K562 (cell line): ENCODE data around the gene NAA50.

Experiments used
- EGR1 ChIP-seq: fragments of 450-650 bp; conservative IDR thresholded peaks from 2 replicates; pipeline ENCODE4 v1.6.1; 2017; ENCODE audit warnings: mild to moderate bottlenecking
- TAF1 ChIP-seq: IDR thresholded peaks from 2 replicates; pipeline ENCODE4 v1.6.1; 2011; ENCODE audit warnings: mild to moderate bottlenecking, low read length, moderate library complexity; ENCODE audit not compliant: insufficient read depth, control insufficient read depth, severe bottlenecking; ENCODE audit errors: extremely low read depth

- TF ChIP-seq TAF1 (no peak), EGR1 (no peak)
Measured at GRCh38 chr3:113744941-113745755, 901 bp downstream of the NAA50 start.
